ENCODE results near the gene IL12RB2. TPM values are rescaled to one million over a fixed set of nuclear protein-coding genes. Genes with fewer than 3 reads are reported as not detected.
A peak's percentile ranks its signal among the peaks of the same experiment; 100 is the strongest.

Gene IL12RB2
- total and polyA plus RNA-seq, 2 experiments from 2014 or later: 0.79 to 1.7 TPM

DNA sequence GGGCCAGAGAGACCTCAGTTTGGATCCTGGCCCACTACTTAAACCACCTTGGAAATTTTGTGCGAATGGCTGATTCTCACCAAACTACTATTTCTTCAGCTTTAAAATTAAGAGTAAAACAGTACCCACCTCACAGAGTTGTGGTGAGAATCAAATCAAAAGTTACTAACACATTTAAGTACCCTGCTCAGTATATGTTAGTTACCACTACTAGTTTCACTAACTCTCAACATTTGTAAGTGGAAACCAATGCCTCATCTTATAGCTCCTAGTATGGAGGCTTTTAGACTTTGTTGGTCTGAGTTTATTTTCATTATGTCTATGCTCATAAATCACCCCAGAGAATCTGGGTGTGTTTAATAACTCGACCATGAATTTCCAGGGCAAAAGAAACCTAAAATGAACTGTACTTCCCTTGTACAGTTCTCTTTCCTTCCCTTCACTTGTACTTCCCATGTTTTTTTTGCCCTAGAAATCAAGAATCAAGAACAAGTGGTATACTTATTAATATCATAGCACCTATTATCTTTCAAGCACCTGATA, 134.1 kb downstream of the IL12RB2 start:
- Histone ChIP-seq H3K36me3 (ENCODE audit: insufficient read depth) (no peaks in the 10 kb centered on the region), H2AFZ (peak overlapping the region; percentile 15), H3K4me3 (no peak overlapping the region), H3K4me1 (ENCODE audit: insufficient read depth) (no peaks in the 10 kb centered on the region; the same call in 1 of the 2 replicates), H3K9me2 (ENCODE audit: insufficient read depth) (no peaks in the 10 kb centered on the region), H3K4me2 (no peak overlapping the region), H4K20me1 (replicated peaks; ENCODE audit: insufficient read depth) (no peaks in the 10 kb centered on the region), H3K79me2 (replicated peaks; ENCODE audit: insufficient read depth) (no peaks in the 10 kb centered on the region), H3K27ac (ENCODE audit: low read depth) (no peak overlapping the region), H3K27me3 (ENCODE audit: insufficient read depth) (no peaks in the 10 kb centered on the region), H3F3A (replicated peaks; ENCODE audit: low read depth) (no peaks in the 10 kb centered on the region)
- no peaks in the 10 kb centered on the region for H3K9me3 Mint-ChIP-seq
- TF ChIP-seq EZH2 (IDR thresholded peaks at IDR 0.05; ENCODE audit: low read depth, unreplicated experiment) (no peak), STAT1 (IDR thresholded peaks at IDR 0.05; ENCODE audit: unreplicated experiment) (no peak), CREB1 (CRISPR knock-in tag; IDR thresholded peaks at IDR 0.05; ENCODE audit: low read depth) (no peak), ZNF114 (CRISPR knock-in tag; IDR thresholded peaks at IDR 0.05) (no peak), EZH2phosphoT487 (IDR thresholded peaks at IDR 0.05; ENCODE audit: unreplicated experiment) (no peak), NANOG (IDR thresholded peaks at IDR 0.05; ENCODE audit: borderline replicate concordance) (no peak), ZNF331 (CRISPR knock-in tag; IDR thresholded peaks at IDR 0.05; ENCODE audit: low read depth) (no peak), POLR2AphosphoS5 (IDR thresholded peaks at IDR 0.05; ENCODE audit: low read depth) (no peak), JUNB (IDR thresholded peaks at IDR 0.05; ENCODE audit: unreplicated experiment) (no peak)
- TF ChIP-seq, protein P1, sequence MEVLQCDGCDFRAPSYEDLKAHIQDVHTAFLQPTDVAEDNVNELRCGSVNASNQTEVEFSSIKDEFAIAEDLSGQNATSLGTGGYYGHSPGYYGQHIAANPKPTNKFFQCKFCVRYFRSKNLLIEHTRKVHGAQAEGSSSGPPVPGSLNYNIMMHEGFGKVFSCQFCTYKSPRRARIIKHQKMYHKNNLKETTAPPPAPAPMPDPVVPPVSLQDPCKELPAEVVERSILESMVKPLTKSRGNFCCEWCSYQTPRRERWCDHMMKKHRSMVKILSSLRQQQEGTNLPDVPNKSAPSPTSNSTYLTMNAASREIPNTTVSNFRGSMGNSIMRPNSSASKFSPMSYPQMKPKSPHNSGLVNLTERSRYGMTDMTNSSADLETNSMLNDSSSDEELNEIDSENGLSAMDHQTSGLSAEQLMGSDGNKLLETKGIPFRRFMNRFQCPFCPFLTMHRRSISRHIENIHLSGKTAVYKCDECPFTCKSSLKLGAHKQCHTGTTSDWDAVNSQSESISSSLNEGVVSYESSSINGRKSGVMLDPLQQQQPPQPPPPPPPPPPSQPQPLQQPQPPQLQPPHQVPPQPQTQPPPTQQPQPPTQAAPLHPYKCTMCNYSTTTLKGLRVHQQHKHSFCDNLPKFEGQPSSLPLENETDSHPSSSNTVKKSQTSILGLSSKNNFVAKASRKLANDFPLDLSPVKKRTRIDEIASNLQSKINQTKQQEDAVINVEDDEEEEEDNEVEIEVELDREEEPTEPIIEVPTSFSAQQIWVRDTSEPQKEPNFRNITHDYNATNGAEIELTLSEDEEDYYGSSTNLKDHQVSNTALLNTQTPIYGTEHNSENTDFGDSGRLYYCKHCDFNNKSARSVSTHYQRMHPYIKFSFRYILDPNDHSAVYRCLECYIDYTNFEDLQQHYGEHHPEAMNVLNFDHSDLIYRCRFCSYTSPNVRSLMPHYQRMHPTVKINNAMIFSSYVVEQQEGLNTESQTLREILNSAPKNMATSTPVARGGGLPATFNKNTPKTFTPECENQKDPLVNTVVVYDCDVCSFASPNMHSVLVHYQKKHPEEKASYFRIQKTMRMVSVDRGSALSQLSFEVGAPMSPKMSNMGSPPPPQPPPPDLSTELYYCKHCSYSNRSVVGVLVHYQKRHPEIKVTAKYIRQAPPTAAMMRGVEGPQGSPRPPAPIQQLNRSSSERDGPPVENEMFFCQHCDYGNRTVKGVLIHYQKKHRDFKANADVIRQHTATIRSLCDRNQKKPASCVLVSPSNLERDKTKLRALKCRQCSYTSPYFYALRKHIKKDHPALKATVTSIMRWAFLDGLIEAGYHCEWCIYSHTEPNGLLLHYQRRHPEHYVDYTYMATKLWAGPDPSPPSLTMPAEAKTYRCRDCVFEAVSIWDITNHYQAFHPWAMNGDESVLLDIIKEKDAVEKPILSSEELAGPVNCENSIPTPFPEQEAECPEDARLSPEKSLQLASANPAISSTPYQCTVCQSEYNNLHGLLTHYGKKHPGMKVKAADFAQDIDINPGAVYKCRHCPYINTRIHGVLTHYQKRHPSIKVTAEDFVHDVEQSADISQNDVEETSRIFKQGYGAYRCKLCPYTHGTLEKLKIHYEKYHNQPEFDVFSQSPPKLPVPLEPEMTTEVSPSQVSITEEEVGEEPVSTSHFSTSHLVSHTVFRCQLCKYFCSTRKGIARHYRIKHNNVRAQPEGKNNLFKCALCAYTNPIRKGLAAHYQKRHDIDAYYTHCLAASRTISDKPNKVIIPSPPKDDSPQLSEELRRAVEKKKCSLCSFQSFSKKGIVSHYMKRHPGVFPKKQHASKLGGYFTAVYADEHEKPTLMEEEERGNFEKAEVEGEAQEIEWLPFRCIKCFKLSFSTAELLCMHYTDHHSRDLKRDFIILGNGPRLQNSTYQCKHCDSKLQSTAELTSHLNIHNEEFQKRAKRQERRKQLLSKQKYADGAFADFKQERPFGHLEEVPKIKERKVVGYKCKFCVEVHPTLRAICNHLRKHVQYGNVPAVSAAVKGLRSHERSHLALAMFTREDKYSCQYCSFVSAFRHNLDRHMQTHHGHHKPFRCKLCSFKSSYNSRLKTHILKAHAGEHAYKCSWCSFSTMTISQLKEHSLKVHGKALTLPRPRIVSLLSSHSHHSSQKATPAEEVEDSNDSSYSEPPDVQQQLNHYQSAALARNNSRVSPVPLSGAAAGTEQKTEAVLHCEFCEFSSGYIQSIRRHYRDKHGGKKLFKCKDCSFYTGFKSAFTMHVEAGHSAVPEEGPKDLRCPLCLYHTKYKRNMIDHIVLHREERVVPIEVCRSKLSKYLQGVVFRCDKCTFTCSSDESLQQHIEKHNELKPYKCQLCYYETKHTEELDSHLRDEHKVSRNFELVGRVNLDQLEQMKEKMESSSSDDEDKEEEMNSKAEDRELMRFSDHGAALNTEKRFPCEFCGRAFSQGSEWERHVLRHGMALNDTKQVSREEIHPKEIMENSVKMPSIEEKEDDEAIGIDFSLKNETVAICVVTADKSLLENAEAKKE (CRISPR knock-in tag; IDR thresholded peaks at IDR 0.05): no peak
- TF ChIP-seq, protein P2, sequence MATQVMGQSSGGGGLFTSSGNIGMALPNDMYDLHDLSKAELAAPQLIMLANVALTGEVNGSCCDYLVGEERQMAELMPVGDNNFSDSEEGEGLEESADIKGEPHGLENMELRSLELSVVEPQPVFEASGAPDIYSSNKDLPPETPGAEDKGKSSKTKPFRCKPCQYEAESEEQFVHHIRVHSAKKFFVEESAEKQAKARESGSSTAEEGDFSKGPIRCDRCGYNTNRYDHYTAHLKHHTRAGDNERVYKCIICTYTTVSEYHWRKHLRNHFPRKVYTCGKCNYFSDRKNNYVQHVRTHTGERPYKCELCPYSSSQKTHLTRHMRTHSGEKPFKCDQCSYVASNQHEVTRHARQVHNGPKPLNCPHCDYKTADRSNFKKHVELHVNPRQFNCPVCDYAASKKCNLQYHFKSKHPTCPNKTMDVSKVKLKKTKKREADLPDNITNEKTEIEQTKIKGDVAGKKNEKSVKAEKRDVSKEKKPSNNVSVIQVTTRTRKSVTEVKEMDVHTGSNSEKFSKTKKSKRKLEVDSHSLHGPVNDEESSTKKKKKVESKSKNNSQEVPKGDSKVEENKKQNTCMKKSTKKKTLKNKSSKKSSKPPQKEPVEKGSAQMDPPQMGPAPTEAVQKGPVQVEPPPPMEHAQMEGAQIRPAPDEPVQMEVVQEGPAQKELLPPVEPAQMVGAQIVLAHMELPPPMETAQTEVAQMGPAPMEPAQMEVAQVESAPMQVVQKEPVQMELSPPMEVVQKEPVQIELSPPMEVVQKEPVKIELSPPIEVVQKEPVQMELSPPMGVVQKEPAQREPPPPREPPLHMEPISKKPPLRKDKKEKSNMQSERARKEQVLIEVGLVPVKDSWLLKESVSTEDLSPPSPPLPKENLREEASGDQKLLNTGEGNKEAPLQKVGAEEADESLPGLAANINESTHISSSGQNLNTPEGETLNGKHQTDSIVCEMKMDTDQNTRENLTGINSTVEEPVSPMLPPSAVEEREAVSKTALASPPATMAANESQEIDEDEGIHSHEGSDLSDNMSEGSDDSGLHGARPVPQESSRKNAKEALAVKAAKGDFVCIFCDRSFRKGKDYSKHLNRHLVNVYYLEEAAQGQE (IDR thresholded peaks at IDR 0.05; ENCODE audit: unreplicated experiment): no peak
- TF ChIP-seq, protein P3, sequence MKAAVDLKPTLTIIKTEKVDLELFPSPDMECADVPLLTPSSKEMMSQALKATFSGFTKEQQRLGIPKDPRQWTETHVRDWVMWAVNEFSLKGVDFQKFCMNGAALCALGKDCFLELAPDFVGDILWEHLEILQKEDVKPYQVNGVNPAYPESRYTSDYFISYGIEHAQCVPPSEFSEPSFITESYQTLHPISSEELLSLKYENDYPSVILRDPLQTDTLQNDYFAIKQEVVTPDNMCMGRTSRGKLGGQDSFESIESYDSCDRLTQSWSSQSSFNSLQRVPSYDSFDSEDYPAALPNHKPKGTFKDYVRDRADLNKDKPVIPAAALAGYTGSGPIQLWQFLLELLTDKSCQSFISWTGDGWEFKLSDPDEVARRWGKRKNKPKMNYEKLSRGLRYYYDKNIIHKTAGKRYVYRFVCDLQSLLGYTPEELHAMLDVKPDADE (IDR thresholded peaks at IDR 0.05): no peak
- TF ChIP-seq, protein P4, sequence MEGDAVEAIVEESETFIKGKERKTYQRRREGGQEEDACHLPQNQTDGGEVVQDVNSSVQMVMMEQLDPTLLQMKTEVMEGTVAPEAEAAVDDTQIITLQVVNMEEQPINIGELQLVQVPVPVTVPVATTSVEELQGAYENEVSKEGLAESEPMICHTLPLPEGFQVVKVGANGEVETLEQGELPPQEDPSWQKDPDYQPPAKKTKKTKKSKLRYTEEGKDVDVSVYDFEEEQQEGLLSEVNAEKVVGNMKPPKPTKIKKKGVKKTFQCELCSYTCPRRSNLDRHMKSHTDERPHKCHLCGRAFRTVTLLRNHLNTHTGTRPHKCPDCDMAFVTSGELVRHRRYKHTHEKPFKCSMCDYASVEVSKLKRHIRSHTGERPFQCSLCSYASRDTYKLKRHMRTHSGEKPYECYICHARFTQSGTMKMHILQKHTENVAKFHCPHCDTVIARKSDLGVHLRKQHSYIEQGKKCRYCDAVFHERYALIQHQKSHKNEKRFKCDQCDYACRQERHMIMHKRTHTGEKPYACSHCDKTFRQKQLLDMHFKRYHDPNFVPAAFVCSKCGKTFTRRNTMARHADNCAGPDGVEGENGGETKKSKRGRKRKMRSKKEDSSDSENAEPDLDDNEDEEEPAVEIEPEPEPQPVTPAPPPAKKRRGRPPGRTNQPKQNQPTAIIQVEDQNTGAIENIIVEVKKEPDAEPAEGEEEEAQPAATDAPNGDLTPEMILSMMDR (conservative IDR thresholded peaks at IDR 0.05; ENCODE audit: low read depth in 2 of 2): no peak
- no peak overlapping the region for H3K27ac Mint-ChIP-seq
- peaks cover 6% of the 10 kb centered on the region; the same call in 2 of the 3 replicates for H3K4me1 Mint-ChIP-seq
- ATAC-seq (no peak), DNase-seq (ENCODE audit: low spot score) (no peak)
- peaks cover 2% of the 10 kb centered on the region for H3K27me3 Mint-ChIP-seq (ENCODE audit: insufficient read depth, low read depth, poor library complexity)
- no peak overlapping the region for H3K4me3 Mint-ChIP-seq
- no peaks in the 10 kb centered on the region for H3K36me3 Mint-ChIP-seq (ENCODE audit: low read depth)
